Activated T-helper 2 cell treated with anti-CD3 and anti-CD28 coated beads, Interferon-gamma antibody, Interleukin-2, Interleukin-4, amounts not matched to agents 10 μg/mL and 5 μg/mL and 100 μg/mL, durations not matched to agents 14 hours and 24 hours and 36 hours (primary cell): Measurements from ENCODE around the gene IL15. TPM values are rescaled to one million over a fixed set of nuclear protein-coding genes. Genes with fewer than 3 reads are reported as not detected.

ENCODE experiments used
- DNase-seq: peaks from one replicate; pipeline ENCODE4 v3.0.0; 2021; ENCODE audit warnings: low spot score
- H3K27ac Mint-ChIP-seq: one replicate; pipeline ENCODE4 v1.8.0; 2021; ENCODE audit warnings: mixed read lengths
- H3K27me3 Mint-ChIP-seq: one replicate; pipeline ENCODE4 v1.8.0; 2021; ENCODE audit warnings: low read depth, mixed read lengths
- H3K36me3 Mint-ChIP-seq: one replicate; pipeline ENCODE4 v1.8.0; 2021; ENCODE audit warnings: low read depth, mixed read lengths
- H3K4me1 Mint-ChIP-seq: one replicate; pipeline ENCODE4 v1.8.0; 2021; ENCODE audit warnings: low read depth, mixed read lengths
- H3K4me3 Mint-ChIP-seq: one replicate; pipeline ENCODE4 v1.8.0; 2021; ENCODE audit warnings: low read depth, mild to moderate bottlenecking, moderate library complexity, mixed read lengths
- H3K9me3 Mint-ChIP-seq: one replicate; pipeline ENCODE4 v1.8.0; 2021; ENCODE audit warnings: mixed read lengths
- intact Hi-C: fragments of 100-400 bp; cut with micrococcal nuclease; formaldehyde crosslinking; loops from one replicate; pipeline ENCODE4 v1.15.1; 2023
- total RNA-seq: library from RNA; stranded (reverse); gene quantifications from 2 replicates; pipeline ENCODE4 v1.2.3, GENCODE V29; 2022

The IL15 gene
- total RNA-seq, 1 donor from 2014 or later, result 0.59 TPM

DNA sequence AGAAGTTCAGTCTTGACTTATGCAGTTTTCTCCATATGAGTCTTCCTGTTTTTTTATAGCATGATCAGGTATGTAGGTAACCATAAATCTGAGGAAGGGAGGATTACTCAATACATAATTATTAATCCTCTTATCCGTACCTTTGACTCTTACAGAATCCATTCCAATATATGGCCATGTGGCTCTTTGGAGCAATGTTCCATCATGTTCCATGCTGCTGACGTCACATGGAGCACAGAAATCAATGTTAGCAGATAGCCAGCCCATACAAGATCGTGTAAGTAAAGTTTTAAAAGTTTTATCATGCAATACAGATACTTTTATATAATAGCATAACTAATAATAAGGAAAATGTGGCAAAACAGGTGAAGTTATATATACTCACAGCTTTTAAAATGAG, 19.6 kb downstream of the IL15 start:
- Mint-ChIP-seq H3K9me3 (no peaks in the 10 kb centered on the region), H3K27ac (no peak overlapping the region), H3K27me3 (no peaks in the 10 kb centered on the region), H3K4me1 (no peaks in the 10 kb centered on the region), H3K36me3 (no peaks in the 10 kb centered on the region), H3K4me3 (no peak overlapping the region)
- no peak for DNase-seq
- intact Hi-C loops, result no loop called here

DNA sequence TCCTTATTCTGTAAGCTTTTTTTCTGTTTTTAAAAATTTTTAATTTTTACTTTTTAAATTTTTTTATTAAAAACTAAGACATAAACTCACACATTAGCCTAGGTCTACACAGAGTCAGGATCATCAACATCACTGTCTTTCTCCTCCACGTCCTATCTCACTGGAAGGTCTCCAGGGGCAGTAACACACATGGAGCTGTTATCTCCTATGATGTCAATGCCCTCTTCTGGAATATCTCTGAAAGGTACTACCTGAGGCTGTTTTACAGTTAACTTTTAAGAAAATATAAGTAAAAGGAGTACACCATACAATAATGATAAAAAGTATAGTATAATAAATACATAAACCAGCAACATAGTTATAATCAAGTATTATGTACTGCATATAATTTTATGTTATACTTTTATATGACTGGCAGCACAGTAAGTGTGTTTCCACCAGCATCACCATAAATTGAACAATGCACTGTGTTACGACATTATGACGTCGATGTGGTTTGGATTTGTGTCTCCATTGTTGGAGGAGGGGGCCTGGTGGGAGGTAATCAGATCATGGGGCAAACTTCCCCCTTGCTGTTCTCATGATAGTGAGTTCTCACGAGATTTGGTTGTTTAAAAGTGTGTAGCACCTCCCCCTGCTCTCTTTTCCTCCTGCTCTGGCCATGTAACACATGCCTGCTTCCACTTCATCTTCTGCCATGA, 21.3 kb downstream of the IL15 start:
- intact Hi-C loops, result no loop called here
- Mint-ChIP-seq H3K27me3 (no peaks in the 10 kb centered on the region), H3K36me3 (no peaks in the 10 kb centered on the region), H3K9me3 (no peaks in the 10 kb centered on the region), H3K4me3 (no peak overlapping the region), H3K27ac (no peak overlapping the region), H3K4me1 (no peaks in the 10 kb centered on the region)
- DNase-seq, result no peak

DNA sequence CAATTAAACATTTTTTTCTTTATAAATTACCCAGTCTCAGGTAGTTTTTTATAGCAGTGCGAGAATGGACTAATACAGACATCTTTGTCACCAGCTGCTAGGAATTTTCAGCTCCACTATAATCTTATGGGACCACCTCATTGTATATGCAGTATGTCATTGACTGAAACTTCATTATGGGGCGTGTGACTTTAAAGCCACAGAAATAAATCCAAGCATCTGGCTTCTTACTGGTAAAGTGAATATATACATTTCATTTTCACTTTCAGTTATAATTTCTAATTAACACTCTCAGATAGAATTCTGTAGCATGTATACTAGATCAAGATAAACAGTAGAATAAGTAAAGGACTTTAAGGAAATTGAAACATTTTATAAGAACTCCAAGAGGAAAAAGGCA, 21.9 kb downstream of the IL15 start:
- no peaks in the 10 kb centered on the region for H3K9me3 Mint-ChIP-seq
- H3K36me3 Mint-ChIP-seq, result no peaks in the 10 kb centered on the region
- no peak overlapping the region for H3K27ac Mint-ChIP-seq
- H3K27me3 Mint-ChIP-seq, result no peaks in the 10 kb centered on the region
- H3K4me3 Mint-ChIP-seq, result no peak overlapping the region
- H3K4me1 Mint-ChIP-seq, result no peaks in the 10 kb centered on the region
- DNase-seq, result no peak
- intact Hi-C loops, result no loop called here

DNA sequence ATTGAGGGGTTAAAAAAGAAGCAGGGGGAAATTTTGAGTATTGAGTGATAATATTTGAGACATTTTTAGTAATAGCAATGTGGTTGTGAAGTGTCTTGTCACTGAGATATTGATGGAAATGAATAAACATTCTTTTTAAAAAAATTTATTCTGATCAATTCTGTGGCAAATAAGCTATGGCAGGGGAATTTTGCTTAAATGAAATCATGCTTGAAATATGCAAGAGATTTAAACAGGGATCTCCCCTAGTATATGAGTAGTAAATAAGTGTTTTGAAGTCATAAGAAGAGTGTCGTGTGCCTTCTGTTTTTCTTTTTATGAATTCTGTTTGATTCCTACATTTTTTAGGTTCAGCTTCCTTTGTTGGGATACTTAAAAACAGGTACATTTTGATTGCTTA, 23.2 kb downstream of the IL15 start:
- Mint-ChIP-seq H3K9me3 (no peaks in the 10 kb centered on the region), H3K4me1 (no peaks in the 10 kb centered on the region), H3K4me3 (no peak overlapping the region), H3K36me3 (no peaks in the 10 kb centered on the region), H3K27ac (no peak overlapping the region), H3K27me3 (no peaks in the 10 kb centered on the region)
- intact Hi-C loops, result no loop called here
- no peak for DNase-seq

DNA sequence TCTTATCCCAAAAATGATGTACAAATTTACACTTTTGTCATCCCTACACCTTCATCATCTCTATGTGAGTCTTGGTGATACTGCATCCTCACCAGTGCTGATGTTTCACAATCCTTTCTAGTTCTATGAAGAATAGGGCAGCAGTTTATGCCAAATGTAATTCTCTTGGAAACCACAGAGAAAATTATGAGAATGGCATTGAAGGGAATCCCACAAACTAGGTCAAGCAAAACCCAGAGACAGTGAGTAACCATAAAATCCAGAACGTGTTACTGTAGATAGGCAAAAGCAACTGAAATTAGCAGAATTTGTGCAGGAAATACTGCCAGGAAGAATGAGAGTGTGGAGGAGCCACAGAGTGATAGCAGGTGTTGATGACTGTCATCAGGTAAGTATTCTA, 24.5 kb downstream of the IL15 start:
- Mint-ChIP-seq H3K36me3 (no peaks in the 10 kb centered on the region), H3K9me3 (no peaks in the 10 kb centered on the region), H3K4me3 (no peak overlapping the region), H3K27me3 (no peaks in the 10 kb centered on the region), H3K27ac (no peak overlapping the region), H3K4me1 (no peaks in the 10 kb centered on the region)
- DNase-seq, result no peak
- intact Hi-C loops, result no loop called here

DNA sequence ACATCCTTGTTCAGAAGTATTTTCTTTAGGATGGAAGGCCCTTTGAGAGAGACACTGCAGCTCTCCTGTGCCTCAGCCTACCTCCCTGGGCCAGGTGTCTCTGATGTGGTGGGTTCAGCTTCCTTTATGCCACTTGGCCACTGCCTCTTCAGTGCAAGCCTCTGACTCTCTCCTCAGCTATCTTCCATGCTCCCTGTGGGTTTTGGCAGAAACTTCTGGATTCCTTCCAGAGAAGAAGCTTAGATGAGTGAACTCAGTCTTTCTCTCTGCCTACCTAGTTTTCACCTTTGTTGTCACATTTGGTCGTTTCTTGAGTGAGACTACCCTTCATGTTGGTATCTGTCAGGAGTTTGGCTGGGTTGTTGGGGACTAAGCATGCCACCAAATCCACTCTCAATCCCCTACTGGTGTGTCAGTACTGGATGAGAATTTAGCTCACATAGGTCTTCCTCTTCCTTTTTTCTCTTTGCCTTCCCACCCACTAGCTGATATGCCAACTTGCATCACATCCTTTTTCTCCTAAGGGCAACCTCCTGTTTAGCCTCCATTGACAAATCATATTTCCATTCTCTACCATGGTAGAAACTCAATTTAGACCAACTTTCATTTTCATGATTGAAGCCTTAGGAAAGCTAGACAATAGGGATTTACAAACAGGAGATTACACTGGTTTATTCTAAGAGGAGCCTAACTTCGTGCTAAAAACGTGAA, 32.0 kb downstream of the IL15 start:
- H3K27me3 Mint-ChIP-seq, result no peaks in the 10 kb centered on the region
- H3K36me3 Mint-ChIP-seq, result no peaks in the 10 kb centered on the region
- DNase-seq, result no peak
- H3K4me1 Mint-ChIP-seq, result no peaks in the 10 kb centered on the region
- no peaks in the 10 kb centered on the region for H3K9me3 Mint-ChIP-seq
- intact Hi-C loops, result no loop called here
- no peak overlapping the region for H3K27ac Mint-ChIP-seq
- no peak overlapping the region for H3K4me3 Mint-ChIP-seq

DNA sequence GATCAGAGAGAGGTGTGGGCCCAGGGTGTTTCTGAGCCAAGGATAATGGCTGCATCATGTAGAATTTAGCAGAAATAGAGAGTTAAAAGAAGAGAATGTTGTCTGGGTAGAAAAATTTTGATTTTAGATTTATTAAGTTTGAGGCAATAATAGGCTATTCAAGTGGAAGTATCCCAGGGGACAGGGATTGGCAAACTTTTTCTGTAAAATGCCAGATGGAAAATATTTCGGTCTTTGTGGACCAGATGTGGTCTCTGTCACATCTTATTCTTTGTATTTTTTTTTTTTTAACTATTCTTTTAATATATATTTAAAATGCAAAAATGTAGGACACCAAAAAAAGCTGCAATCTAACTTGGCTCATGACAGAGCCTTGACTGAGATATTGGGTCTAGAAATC, 33.1 kb downstream of the IL15 start:
- intact Hi-C loops, result no loop called here
- Mint-ChIP-seq H3K27ac (no peak overlapping the region), H3K36me3 (no peaks in the 10 kb centered on the region), H3K4me3 (no peak overlapping the region), H3K9me3 (no peaks in the 10 kb centered on the region), H3K27me3 (no peaks in the 10 kb centered on the region), H3K4me1 (no peaks in the 10 kb centered on the region)
- DNase-seq, result no peak

DNA sequence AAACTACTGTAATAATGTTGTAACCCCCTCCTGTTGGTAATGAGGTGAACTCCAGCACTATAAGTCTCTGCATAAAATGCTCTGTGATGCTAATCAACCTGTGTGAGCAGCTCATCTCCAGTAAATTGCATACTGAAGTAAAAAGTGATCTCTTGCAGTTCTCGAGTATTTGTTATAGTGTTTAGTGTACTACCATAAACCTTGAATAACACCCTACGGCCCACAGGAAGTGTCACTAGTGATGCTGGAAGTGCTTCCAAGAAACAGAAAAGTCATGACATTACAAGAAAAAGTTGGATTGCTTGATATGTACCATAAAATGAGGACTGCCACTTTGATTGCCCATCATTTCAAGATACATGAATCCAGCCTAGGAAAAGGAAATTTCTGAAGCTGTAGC, 39.0 kb downstream of the IL15 start:
- no peaks in the 10 kb centered on the region for H3K36me3 Mint-ChIP-seq
- intact Hi-C loops, result no loop called here
- no peak for DNase-seq
- H3K4me1 Mint-ChIP-seq, result no peaks in the 10 kb centered on the region
- H3K27me3 Mint-ChIP-seq, result no peaks in the 10 kb centered on the region
- no peak overlapping the region for H3K27ac Mint-ChIP-seq
- no peak overlapping the region for H3K4me3 Mint-ChIP-seq
- H3K9me3 Mint-ChIP-seq, result no peaks in the 10 kb centered on the region

DNA sequence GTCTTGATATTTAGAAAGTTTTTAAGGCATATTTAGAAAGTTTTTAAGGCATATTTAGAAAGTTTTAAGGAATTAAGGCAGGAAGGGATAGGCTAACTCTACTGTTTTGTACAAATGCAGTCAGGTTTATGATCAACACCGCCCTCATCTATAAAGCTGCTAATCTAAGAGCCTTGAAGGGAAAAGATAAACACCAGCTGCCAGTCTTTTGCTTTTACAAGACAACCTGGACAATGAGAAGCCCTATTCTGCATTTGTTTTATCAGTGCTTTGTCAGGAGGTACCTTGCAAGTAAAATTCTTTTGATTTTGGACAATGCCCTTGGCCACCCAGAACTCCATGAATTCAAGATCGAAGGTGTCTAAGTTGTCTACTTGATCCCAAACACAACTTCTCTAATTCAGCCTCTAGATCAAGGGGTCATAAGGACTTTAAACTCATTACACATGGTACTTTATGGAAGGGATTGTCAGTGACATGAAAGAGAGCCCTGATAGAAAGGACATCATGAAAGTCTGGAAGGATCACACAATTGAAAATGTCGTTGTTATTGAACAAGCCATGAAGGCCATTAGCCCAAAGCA, 39.8 kb downstream of the IL15 start:
- Mint-ChIP-seq H3K9me3 (no peaks in the 10 kb centered on the region), H3K27me3 (no peaks in the 10 kb centered on the region), H3K27ac (no peak overlapping the region), H3K4me1 (no peaks in the 10 kb centered on the region), H3K4me3 (no peak overlapping the region), H3K36me3 (no peaks in the 10 kb centered on the region)
- intact Hi-C loops, result no loop called here
- no peak for DNase-seq

DNA sequence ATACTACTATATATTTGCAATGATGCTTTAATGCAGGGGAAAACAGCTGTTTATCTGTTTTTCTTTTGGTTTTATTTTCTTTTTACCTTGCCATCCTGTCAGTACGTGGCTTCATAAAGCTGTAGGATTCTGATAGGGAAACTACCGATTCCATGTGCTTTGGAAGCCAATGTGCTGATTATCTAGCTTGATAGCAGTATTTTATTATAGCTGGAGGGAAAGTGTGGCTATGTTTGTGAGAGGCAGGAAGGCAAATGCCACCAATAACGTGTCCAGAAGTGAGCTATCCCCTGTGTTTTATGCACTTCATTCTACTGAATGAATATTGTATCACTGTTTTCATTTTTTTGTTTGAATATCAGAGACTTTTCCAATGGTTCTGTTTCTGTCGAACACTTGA, 43.7 kb downstream of the IL15 start:
- intact Hi-C loops, result no loop called here
- Mint-ChIP-seq H3K27ac (no peak overlapping the region), H3K4me1 (no peaks in the 10 kb centered on the region), H3K4me3 (no peak overlapping the region), H3K27me3 (no peaks in the 10 kb centered on the region), H3K9me3 (no peaks in the 10 kb centered on the region), H3K36me3 (no peaks in the 10 kb centered on the region)
- no peak for DNase-seq

DNA sequence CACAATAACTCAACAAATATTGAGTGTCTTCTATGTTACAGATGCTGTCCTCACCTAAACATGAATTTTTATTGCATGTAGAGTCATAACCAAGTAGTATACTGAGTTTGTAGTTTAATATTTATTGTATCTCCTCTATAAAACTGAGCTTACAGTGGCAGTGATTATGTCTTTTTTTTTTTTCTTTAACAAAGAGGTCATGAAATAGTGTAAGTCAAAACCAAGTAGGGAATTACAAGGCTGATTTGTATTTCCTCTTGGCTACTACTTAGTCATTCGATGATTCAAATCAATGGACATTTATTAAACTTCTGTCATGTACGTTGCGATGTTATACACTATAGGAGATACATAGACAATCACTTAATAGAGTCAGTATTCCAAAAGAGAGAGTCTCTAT, 48.4 kb downstream of the IL15 start:
- Mint-ChIP-seq H3K36me3 (no peaks in the 10 kb centered on the region), H3K4me1 (no peaks in the 10 kb centered on the region), H3K9me3 (no peaks in the 10 kb centered on the region), H3K27me3 (no peaks in the 10 kb centered on the region), H3K4me3 (no peak overlapping the region), H3K27ac (no peak overlapping the region)
- no peak for DNase-seq
- intact Hi-C loops, result no loop called here

DNA sequence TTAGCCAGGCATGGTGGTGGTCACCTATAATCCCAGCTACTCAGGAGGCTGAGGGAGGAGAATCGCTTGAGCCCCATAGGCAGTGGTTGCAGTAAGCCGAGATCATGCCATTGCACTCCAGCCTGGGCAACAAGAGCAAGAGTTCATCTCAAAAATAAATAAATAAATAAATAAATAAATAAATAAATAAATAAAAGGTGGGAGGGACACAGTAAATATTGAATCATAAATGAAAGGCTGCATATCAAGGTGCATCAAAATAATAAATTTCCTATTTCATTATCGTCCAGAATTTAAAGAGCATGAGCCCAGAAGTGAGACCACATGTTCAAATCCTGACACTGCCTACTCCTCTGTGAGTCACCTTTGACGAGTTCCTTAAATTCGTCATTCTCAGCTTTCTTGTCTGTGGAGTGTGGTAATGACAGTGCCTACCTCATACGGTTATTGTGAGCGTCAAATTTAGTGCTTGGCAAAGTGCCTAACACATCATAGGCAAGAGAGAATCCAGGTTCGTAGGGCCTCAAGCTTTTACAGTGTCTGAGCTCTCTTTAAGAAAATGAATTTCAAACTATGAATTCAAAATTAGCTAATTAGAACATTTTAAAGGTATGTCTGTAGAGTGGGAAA, 49.9 kb downstream of the IL15 start:
- no peak overlapping the region for H3K27ac Mint-ChIP-seq
- no peaks in the 10 kb centered on the region for H3K4me1 Mint-ChIP-seq
- intact Hi-C loops, result no loop called here
- H3K9me3 Mint-ChIP-seq, result no peaks in the 10 kb centered on the region
- no peak overlapping the region for H3K4me3 Mint-ChIP-seq
- no peak for DNase-seq
- H3K27me3 Mint-ChIP-seq, result no peaks in the 10 kb centered on the region
- H3K36me3 Mint-ChIP-seq, result no peaks in the 10 kb centered on the region

DNA sequence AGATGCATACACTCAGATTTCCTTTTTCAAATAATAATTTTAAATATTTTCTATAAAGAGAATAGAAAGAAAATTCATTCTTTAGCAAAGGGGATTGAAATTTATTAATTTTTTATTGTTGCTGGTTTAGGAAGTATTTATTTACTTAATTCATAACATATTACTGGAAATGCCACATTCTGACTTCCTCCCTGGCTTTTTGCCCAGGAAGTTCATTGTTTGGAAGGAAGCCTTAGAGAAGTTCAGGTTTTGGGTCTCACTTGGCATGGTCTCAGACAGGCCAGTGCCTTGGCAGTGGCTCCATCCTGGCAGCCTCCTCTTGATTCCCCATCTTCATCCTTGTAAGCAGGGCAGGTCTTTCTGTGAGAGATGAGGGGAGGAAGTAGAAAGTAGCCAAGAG, 50.5 kb downstream of the IL15 start:
- intact Hi-C loops, result no loop called here
- Mint-ChIP-seq H3K4me1 (no peaks in the 10 kb centered on the region), H3K27me3 (no peaks in the 10 kb centered on the region), H3K9me3 (no peaks in the 10 kb centered on the region), H3K36me3 (no peaks in the 10 kb centered on the region), H3K4me3 (no peak overlapping the region), H3K27ac (no peak overlapping the region)
- no peak for DNase-seq
